WERI-Rb-1 (cell line): ENCODE results near the gene USP6NL.

ENCODE experiments used
- DNase-seq: peaks from one replicate; pipeline ENCODE4 v3.0.0-alpha.2; 2020
- H3K27ac ChIP-seq: fragments of 250-450 bp; sonication (Bioruptor Pico); 2 replicates; pipeline ENCODE4 v1.5.1; 2020; ENCODE audit warnings: mild to moderate bottlenecking, moderate library complexity
- H3K27me3 ChIP-seq: fragments of 250-450 bp; sonication (Bioruptor Pico); 2 replicates; pipeline ENCODE4 v1.5.1; 2021; ENCODE audit warnings: mild to moderate bottlenecking, low read depth, moderate library complexity; ENCODE audit not compliant: insufficient read depth, severe bottlenecking
- H3K36me3 ChIP-seq: fragments of 250-450 bp; sonication (Bioruptor Pico); 2 replicates; pipeline ENCODE4 v1.5.1; 2020; ENCODE audit warnings: mild to moderate bottlenecking, moderate library complexity
- H3K4me3 ChIP-seq: 2 replicates; pipeline ENCODE4 v1.5.1; 2011; ENCODE audit warnings: low read depth, mild to moderate bottlenecking, control low read depth, low read length
- H3K9me3 ChIP-seq: fragments of 250-450 bp; sonication (Bioruptor Pico); 2 replicates; pipeline ENCODE4 v1.5.1; 2021; ENCODE audit warnings: mild to moderate bottlenecking, moderate library complexity; ENCODE audit not compliant: severe bottlenecking
- CTCF ChIP-seq: IDR thresholded peaks from 2 replicates; pipeline ENCODE4 v1.5.1; 2011; ENCODE audit warnings: low read depth, mild to moderate bottlenecking, control low read depth, inconsistent platforms, low read length

Gene USP6NL

GRCh38 chr10:11594589-11595394 lies 16.7 kb downstream of the USP6NL start:
- Histone ChIP-seq H3K9me3 (no peaks in the 10 kb centered on the region), H3K4me3 (no peak overlapping the region), H3K27ac (no peak overlapping the region), H3K36me3 (no peaks in the 10 kb centered on the region), H3K27me3 (no peaks in the 10 kb centered on the region)
- no peak for TF ChIP-seq CTCF
- DNase-seq: no peak

- no peak for DNase-seq
- Histone ChIP-seq H3K9me3 (no peaks in the 10 kb centered on the region), H3K36me3 (no peaks in the 10 kb centered on the region), H3K4me3 (no peak overlapping the region), H3K27me3 (no peaks in the 10 kb centered on the region), H3K27ac (no peak overlapping the region)
- TF ChIP-seq CTCF: no peak
These were observed 17.8 kb downstream of the USP6NL start for GRCh38 chr10:11593612-11594011.

GRCh38 chr10:11589738-11590137 lies 21.7 kb downstream of the USP6NL start:
- DNase-seq: no peak
- Histone ChIP-seq H3K4me3 (no peak overlapping the region), H3K27me3 (no peaks in the 10 kb centered on the region), H3K9me3 (no peaks in the 10 kb centered on the region), H3K36me3 (no peaks in the 10 kb centered on the region), H3K27ac (no peak overlapping the region)
- TF ChIP-seq CTCF: no peak

GRCh38 chr10:11588873-11589574 lies 22.4 kb downstream of the USP6NL start:
- H3K27me3 ChIP-seq: no peaks in the 10 kb centered on the region
- no peak overlapping the region for H3K4me3 ChIP-seq
- DNase-seq: no peak
- H3K36me3 ChIP-seq: no peaks in the 10 kb centered on the region
- TF ChIP-seq CTCF: no peak
- H3K27ac ChIP-seq: no peak overlapping the region
- no peaks in the 10 kb centered on the region for H3K9me3 ChIP-seq

- Histone ChIP-seq H3K36me3 (no peaks in the 10 kb centered on the region), H3K9me3 (no peaks in the 10 kb centered on the region), H3K27me3 (no peaks in the 10 kb centered on the region), H3K27ac (no peak overlapping the region), H3K4me3 (no peak overlapping the region)
- no peak for DNase-seq
- no peak for TF ChIP-seq CTCF
These were observed 23.7 kb downstream of the USP6NL start for GRCh38 chr10:11587722-11588259.
